Psoas muscle (tissue), 8 donors: Measurements from ENCODE around the gene INSIG1. TPM values are rescaled to one million over a fixed set of nuclear protein-coding genes. Genes with fewer than 3 reads are reported as not detected.

Source experiments
- ATAC-seq, 4 donors: fragments of 200-7000 bp; cut with Tn5 transposase; one replicate each; pipeline ENCODE4 v1.9.1; 2020; ENCODE audit warnings: moderate library complexity in 3 of 4, mild to moderate bottlenecking in 2 of 4
- DNase-seq, 2 donors: peaks; one replicate each; pipeline ENCODE4 v3.0.0-alpha.2; 2020
- H3K27ac ChIP-seq: fragments of 200-600 bp; one replicate; pipeline ENCODE4 v1.8.0; 2022
- H3K27me3 ChIP-seq, 3 donors: fragments of 200-600 bp in 1 of 3; one replicate each; pipeline versions ENCODE4 v1.6.1 to v1.8.0; 2013 to 2022; ENCODE audit warnings: low read length in 2 of 3, mild to moderate bottlenecking in 2 of 3, moderate library complexity in 1 of 3; ENCODE audit not compliant: insufficient read depth in 3 of 3
- H3K36me3 ChIP-seq, 2 donors: fragments of 200-600 bp in 1 of 2; one replicate each; pipeline versions ENCODE4 v1.6.1 to v1.8.0; 2013 to 2022; ENCODE audit warnings: low read depth in 1 of 2, mild to moderate bottlenecking in 1 of 2, moderate library complexity in 1 of 2; ENCODE audit not compliant: insufficient read depth in 1 of 2
- H3K4me1 ChIP-seq: fragments of 200-600 bp; one replicate; pipeline ENCODE4 v1.8.0; 2022
- H3K4me3 ChIP-seq: fragments of 200-600 bp; one replicate; pipeline ENCODE4 v1.8.0; 2022; ENCODE audit warnings: mild to moderate bottlenecking
- H3K9me3 ChIP-seq: fragments of 200-600 bp; one replicate; pipeline ENCODE4 v1.8.0; 2022
- WGBS, 3 donors: extraction: QIAGEN DNeasy Blood & Tissue Kit; methylation state at CpG; one replicate each; pipeline versions ENCODE4 v1.1.6 to v1.1.7; 2013; 5-methylcytosine and 5-hydroxymethylcytosine counted together
- intact Hi-C, 2 donors: fragments of 100-400 bp; cut with DNase I; formaldehyde crosslinking; loops; one replicate each; pipeline versions ENCODE4 v1.11.0 to v1.14.2; 2022
- polyA plus RNA-seq, 3 donors: library from polyadenylated mRNA; stranded (reverse); fragments of 200-250 nt; gene quantifications; one replicate each; pipeline ENCODE4 v1.2.3, GENCODE V29; 2013
- total RNA-seq, 4 donors: library from RNA; stranded (reverse); fragmentation: NEBNext Ultra II Directional in 2 of 4; extraction: Animal tissue kit (Norgen Biotek cat#: 25700) in 2 of 4; gene quantifications; one replicate each; pipeline versions ENCODE4 v1.2.1 to v1.2.4, GENCODE V29; 2021 to 2023
- TF ChIP-seq, protein P1 (sequence below): fragments of 200-600 bp; IDR thresholded peaks from one replicate; pipeline ENCODE4 v1.8.0; 2022; ENCODE audit warnings: antibody characterized with exemption
- donor health status: healthy with polysubstance abuse.
- donor health status: DM: no; HTN: no; CAD: no; lungs with moderate emphysema.
- donor health status: Bipolar disorder and iron deficiency.
- donor health status: healthy.
- donor health status: DM: yes; HTN: yes; CAD: no.
- donor health status: DM: no; HTN: no; CAD: no.
- donor health status: DM: no; HTN: no; CAD: no.
- donor health status: DM: yes; HTN: yes; CAD: no.

The INSIG1 gene
- total and polyA plus RNA-seq, 7 donors, result 4.0 to 20.0 (median 7.4) TPM

GRCh38 chr7:155280446-155281397, 17.0 kb upstream of the INSIG1 start:
- Histone ChIP-seq H3K27me3 (peaks cover 0 to 18% (median 0%) of the 10 kb centered on the region in 3 donors), H3K36me3 (no peaks in the 10 kb centered on the region), H3K4me1 (no peaks in the 10 kb centered on the region), H3K4me3 (no peak overlapping the region), H3K9me3 (no peaks in the 10 kb centered on the region), H3K27ac (no peak overlapping the region)
- TF ChIP-seq, protein P1, sequence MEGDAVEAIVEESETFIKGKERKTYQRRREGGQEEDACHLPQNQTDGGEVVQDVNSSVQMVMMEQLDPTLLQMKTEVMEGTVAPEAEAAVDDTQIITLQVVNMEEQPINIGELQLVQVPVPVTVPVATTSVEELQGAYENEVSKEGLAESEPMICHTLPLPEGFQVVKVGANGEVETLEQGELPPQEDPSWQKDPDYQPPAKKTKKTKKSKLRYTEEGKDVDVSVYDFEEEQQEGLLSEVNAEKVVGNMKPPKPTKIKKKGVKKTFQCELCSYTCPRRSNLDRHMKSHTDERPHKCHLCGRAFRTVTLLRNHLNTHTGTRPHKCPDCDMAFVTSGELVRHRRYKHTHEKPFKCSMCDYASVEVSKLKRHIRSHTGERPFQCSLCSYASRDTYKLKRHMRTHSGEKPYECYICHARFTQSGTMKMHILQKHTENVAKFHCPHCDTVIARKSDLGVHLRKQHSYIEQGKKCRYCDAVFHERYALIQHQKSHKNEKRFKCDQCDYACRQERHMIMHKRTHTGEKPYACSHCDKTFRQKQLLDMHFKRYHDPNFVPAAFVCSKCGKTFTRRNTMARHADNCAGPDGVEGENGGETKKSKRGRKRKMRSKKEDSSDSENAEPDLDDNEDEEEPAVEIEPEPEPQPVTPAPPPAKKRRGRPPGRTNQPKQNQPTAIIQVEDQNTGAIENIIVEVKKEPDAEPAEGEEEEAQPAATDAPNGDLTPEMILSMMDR, result no peak
- DNase-seq (no peak), ATAC-seq (no peak)
- intact Hi-C loops, result no loop called here
- 62 to 66% (median 66%) methylated on average over 13 of the region's 13 CpGs for WGBS, 3 donors

DNA sequence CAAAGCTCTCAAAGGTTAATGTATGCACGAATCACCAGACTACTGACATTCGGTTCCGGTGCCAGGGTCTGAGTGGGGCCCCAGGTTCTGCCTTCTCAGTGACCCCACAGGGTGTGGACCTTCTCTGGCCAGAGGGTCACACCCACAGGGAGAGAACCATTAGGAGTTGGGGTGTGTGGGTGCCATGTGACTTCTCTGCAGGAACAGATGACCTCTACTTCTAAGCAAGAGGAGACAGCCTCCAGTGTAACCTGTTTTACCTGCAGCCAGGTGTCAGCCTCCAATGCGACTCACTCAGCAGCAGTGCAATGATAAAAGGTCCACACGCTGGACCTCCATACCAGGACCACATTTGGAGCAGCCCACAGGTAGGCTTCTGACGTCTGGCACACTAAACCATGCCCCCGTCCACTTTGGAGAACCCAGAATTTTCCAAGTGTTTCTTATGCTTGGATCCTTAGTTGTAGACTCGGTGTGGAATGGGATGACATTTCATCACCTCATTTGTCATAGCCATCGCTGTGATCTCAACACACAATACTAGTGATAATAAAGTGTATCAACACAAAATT, 16.2 kb upstream of the INSIG1 start:
- H3K9me3 ChIP-seq, result no peaks in the 10 kb centered on the region
- WGBS, 3 donors, result 67 to 73% (median 70%) methylated on average over 9 of the region's 9 CpGs
- DNase-seq (no peak), ATAC-seq (no peak)
- no peak overlapping the region for H3K27ac ChIP-seq
- no peaks in the 10 kb centered on the region for H3K4me1 ChIP-seq
- no peaks in the 10 kb centered on the region for H3K36me3 ChIP-seq
- intact Hi-C loops, result no loop called here
- no peak overlapping the region for H3K4me3 ChIP-seq
- H3K27me3 ChIP-seq, result peaks cover 0 to 17% (median 0%) of the 10 kb centered on the region in 3 donors
- TF ChIP-seq, protein P1, result no peak

GRCh38 chr7:155282671-155283070, 15.0 kb upstream of the INSIG1 start:
- 49 to 53% (median 49%) methylated on average over 6 of the region's 6 CpGs for WGBS, 3 donors
- Histone ChIP-seq H3K36me3 (no peaks in the 10 kb centered on the region), H3K4me3 (no peak overlapping the region), H3K9me3 (no peaks in the 10 kb centered on the region), H3K27me3 (peaks cover 0 to 11% (median 0%) of the 10 kb centered on the region in 3 donors), H3K4me1 (no peaks in the 10 kb centered on the region), H3K27ac (no peak overlapping the region)
- TF ChIP-seq, protein P1, result no peak
- DNase-seq, result no peak
- no peak for ATAC-seq
- intact Hi-C loops, result no loop called here

DNA sequence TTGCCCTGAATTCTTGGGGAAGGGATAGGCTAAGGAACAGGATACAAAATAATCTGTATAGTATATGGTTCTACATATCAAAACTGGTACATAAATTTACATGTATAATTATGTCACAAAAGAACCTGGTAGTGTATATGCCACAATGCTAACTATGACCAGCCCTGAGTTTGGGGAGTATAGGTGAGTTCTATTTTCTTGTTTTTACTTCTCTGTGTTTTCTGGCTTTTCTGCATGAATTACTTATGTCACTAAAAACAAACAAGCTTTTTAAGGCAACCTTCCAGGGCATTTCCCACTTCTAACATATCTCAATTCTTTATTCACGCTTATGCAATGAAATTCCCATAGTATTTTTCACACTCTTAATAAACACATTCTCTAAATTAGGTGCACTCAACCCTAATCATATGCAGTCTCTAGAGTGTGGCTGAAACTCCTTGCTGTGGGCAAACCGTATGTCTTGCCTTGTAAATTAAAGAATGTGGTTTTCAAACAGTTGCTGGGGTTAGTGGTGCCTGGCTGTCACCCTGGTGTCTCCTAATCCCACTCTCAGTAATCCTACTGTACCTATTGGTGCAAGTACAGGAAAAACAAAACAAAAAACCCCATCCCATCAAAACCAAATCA, 14.0 kb upstream of the INSIG1 start:
- no peak for ATAC-seq
- Histone ChIP-seq H3K4me1 (no peaks in the 10 kb centered on the region), H3K27me3 (peaks cover 0 to 11% (median 0%) of the 10 kb centered on the region in 3 donors), H3K36me3 (no peaks in the 10 kb centered on the region), H3K9me3 (no peaks in the 10 kb centered on the region), H3K27ac (no peak overlapping the region), H3K4me3 (no peak overlapping the region)
- TF ChIP-seq, protein P1, result no peak
- DNase-seq, result no peak
- intact Hi-C loops, result no loop called here
- WGBS, 3 donors, result 41 to 66% (median 53%) methylated on average over 2 of the region's 2 CpGs
